ENCODE data around the gene IRX2.

IRX2 gene

GRCh38 chr5:2729189-2729588, 22.3 kb downstream of the IRX2 start:
- CTCF ChIA-PET: interaction anchor here (0.9 kb wide), 1 partner anchor 15 kb away, joined by 3 read pairs; no protein-coding TSS in a partner anchor
- no peak for TF ChIP-seq CTCF (IDR thresholded peaks at IDR 0.05; ENCODE audit: control extremely low read depth, extremely low read depth, low read depth, missing control alignments)
- POLR2A ChIA-PET: no interaction called here
- no peak for DNase-seq (ENCODE audit: extremely low spot score)

GRCh38 chr5:2727550-2727949, 23.9 kb downstream of the IRX2 start:
- TF ChIP-seq CTCF (IDR thresholded peaks at IDR 0.05; ENCODE audit: control extremely low read depth, extremely low read depth, low read depth, missing control alignments): no peak
- ChIA-PET POLR2A (no interaction called here), CTCF (no interaction called here)
- DNase-seq (ENCODE audit: extremely low spot score): no peak

- CTCF ChIA-PET: no interaction called here
- no peak for TF ChIP-seq CTCF (IDR thresholded peaks at IDR 0.05; ENCODE audit: control extremely low read depth, extremely low read depth, low read depth, missing control alignments)
- no peak for DNase-seq (ENCODE audit: extremely low spot score)
- POLR2A ChIA-PET: no interaction called here
These were observed 25.3 kb downstream of the IRX2 start for GRCh38 chr5:2725980-2726765.

GRCh38 chr5:2724831-2725230, 26.6 kb downstream of the IRX2 start:
- no peak for TF ChIP-seq CTCF (IDR thresholded peaks at IDR 0.05; ENCODE audit: control extremely low read depth, extremely low read depth, low read depth, missing control alignments)
- CTCF ChIA-PET: no interaction called here
- POLR2A ChIA-PET: no interaction called here
- no peak for DNase-seq (ENCODE audit: extremely low spot score)

- POLR2A ChIA-PET: no interaction called here
- no peak for TF ChIP-seq CTCF (IDR thresholded peaks at IDR 0.05; ENCODE audit: control extremely low read depth, extremely low read depth, low read depth, missing control alignments)
- CTCF ChIA-PET: interaction anchor here (1.6 kb wide), 1 partner anchor 8 kb away, joined by 4 read pairs; no protein-coding TSS in a partner anchor
- no peak for DNase-seq (ENCODE audit: extremely low spot score)
These were observed 27.4 kb downstream of the IRX2 start for GRCh38 chr5:2724031-2724581.

- no peak for TF ChIP-seq CTCF (IDR thresholded peaks at IDR 0.05; ENCODE audit: control extremely low read depth, extremely low read depth, low read depth, missing control alignments)
- CTCF ChIA-PET: interaction anchor here (1.6 kb wide), 1 partner anchor 9 kb away, joined by 4 read pairs; no protein-coding TSS in a partner anchor
- POLR2A ChIA-PET: no interaction called here
- DNase-seq (ENCODE audit: extremely low spot score): no peak
These were observed 28.6 kb downstream of the IRX2 start for GRCh38 chr5:2722901-2723300.
